Dendritic cell treated with granulocyte-macrophage colony-stimulating factor and Interleukin-4, amounts not matched to agents 40 ng/mL and 50 ng/mL, for 4 days (primary cell): Measurements from ENCODE around the gene CALN1.

Experiments used
- H3K27ac Mint-ChIP-seq: one replicate; pipeline ENCODE4 v1.8.0; 2022; ENCODE audit warnings: mild to moderate bottlenecking, mixed read lengths
- H3K27me3 Mint-ChIP-seq: one replicate; pipeline ENCODE4 v1.8.0; 2022; ENCODE audit warnings: mild to moderate bottlenecking, mixed read lengths
- H3K36me3 Mint-ChIP-seq: one replicate; pipeline ENCODE4 v1.8.0; 2022; ENCODE audit warnings: low read depth, mixed read lengths
- H3K4me1 Mint-ChIP-seq: one replicate; pipeline ENCODE4 v1.8.0; 2022; ENCODE audit warnings: low read depth, mixed read lengths
- H3K4me3 Mint-ChIP-seq: one replicate; pipeline ENCODE4 v1.8.0; 2022; ENCODE audit warnings: mild to moderate bottlenecking, moderate library complexity, mixed read lengths
- H3K9me3 Mint-ChIP-seq: one replicate; pipeline ENCODE4 v1.8.0; 2022; ENCODE audit warnings: mixed read lengths
- intact Hi-C: fragments of 100-400 bp; cut with micrococcal nuclease; formaldehyde crosslinking; loops from one replicate; pipeline ENCODE4 v1.15.0; 2022

The CALN1 gene

DNA sequence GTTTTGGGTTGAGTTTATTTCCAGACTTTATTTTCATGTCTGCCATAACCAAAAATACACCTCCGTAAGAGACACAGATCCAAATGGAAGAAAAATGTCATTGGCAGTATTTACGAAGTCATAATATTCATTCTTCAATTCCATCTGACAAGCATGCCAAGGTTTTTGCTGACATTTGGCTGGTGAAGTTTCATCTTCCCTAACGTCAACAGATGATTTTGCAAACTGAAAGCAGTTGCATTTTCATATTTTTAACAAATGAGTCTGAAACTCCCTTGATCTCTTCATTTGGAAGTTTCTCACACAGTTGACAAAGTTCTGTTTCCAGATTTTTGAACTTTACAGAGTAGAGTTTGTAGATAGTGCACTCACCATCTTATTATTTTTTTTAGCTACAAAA lies 114.5 kb downstream of the CALN1 start:
- Mint-ChIP-seq H3K36me3 (no peaks in the 10 kb centered on the region), H3K4me3 (no peak overlapping the region), H3K9me3 (no peaks in the 10 kb centered on the region), H3K4me1 (peaks cover 5% of the 10 kb centered on the region), H3K27ac (no peak overlapping the region), H3K27me3 (peaks cover 3% of the 10 kb centered on the region)
- intact Hi-C loops = no loop called here

DNA sequence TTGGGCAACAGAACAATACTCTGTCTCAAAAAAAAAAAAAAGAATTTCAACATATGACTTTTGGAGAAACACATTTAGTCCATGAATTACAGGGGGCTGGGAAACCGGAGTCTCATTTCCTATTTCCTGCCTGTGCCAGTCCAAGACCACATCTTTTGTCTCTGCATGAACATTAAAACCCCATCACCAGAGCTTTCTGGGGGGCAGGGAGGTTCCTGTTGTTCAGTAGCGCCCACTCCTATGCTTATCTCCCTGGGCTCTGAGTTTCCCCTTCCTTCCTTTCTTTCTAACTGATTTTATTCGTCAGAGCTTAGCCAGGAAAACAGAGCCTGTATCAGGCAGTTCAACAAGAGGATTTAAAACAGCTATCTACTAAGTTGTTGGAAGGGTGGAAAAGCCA lies 119.3 kb downstream of the CALN1 start:
- Mint-ChIP-seq H3K4me3 (no peak overlapping the region), H3K27ac (no peak overlapping the region), H3K36me3 (no peaks in the 10 kb centered on the region), H3K4me1 (peaks cover 5% of the 10 kb centered on the region), H3K27me3 (peaks cover 3% of the 10 kb centered on the region), H3K9me3 (peaks cover 8% of the 10 kb centered on the region)
- intact Hi-C loops = no loop called here

DNA sequence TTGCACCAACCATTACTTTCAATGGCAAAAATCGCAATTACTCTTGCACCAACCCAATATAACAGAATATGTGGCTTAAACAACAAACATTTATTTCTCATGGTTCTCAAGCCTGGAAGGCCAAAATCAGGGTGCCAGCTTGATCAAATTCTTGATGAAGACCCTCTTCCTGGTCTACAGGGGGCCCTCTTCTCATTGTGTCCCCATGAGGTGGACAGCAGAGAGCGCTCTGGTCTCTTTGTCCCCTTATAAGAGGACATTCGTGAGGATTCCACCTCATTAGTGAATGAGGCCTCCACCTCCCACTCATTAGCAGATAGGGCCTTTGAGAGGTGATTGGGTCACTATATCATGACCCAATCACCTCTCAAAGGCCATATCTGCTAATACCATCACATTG lies 120.0 kb downstream of the CALN1 start:
- Mint-ChIP-seq H3K27ac (no peak overlapping the region), H3K9me3 (peaks cover 8% of the 10 kb centered on the region), H3K4me3 (no peak overlapping the region), H3K27me3 (peaks cover 3% of the 10 kb centered on the region), H3K36me3 (no peaks in the 10 kb centered on the region), H3K4me1 (peaks cover 7% of the 10 kb centered on the region)
- intact Hi-C loops = no loop called here

- Mint-ChIP-seq H3K4me1 (peaks cover 17% of the 10 kb centered on the region), H3K27ac (no peak overlapping the region), H3K36me3 (no peaks in the 10 kb centered on the region), H3K27me3 (no peaks in the 10 kb centered on the region), H3K4me3 (no peak overlapping the region), H3K9me3 (peaks cover 7% of the 10 kb centered on the region)
- intact Hi-C loops = no loop called here
Measured at GRCh38 chr7:72286519-72286918, 125.6 kb downstream of the CALN1 start.

GRCh38 chr7:72283309-72283708 lies 128.8 kb downstream of the CALN1 start:
- H3K36me3 Mint-ChIP-seq = no peaks in the 10 kb centered on the region
- intact Hi-C loops = no loop called here
- H3K4me3 Mint-ChIP-seq = no peak overlapping the region
- no peaks in the 10 kb centered on the region for H3K9me3 Mint-ChIP-seq
- H3K4me1 Mint-ChIP-seq = peaks cover 17% of the 10 kb centered on the region
- no peak overlapping the region for H3K27ac Mint-ChIP-seq
- H3K27me3 Mint-ChIP-seq = no peaks in the 10 kb centered on the region

DNA sequence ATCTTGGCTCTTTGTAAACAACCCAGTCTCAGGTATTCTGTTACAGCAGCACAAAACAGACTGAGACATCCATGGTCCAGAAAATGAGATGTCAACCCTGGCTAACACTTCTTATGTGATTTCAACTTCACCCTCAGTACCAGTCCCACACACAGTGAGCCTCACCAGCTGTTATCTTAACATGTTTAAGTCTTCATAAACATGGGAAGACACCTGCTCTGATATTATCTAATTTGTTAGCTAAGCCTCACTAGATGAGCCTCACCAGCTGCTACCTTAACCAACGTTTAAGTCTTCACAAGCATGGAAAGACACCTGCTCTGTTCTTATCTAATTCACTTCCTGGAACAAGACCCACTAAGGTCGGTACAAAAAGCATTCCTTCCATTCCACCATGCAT lies 130.8 kb downstream of the CALN1 start:
- peaks cover 7% of the 10 kb centered on the region for H3K4me1 Mint-ChIP-seq
- intact Hi-C loops = no loop called here
- H3K9me3 Mint-ChIP-seq = peaks cover 15% of the 10 kb centered on the region
- no peaks in the 10 kb centered on the region for H3K36me3 Mint-ChIP-seq
- no peaks in the 10 kb centered on the region for H3K27me3 Mint-ChIP-seq
- H3K27ac Mint-ChIP-seq = no peak overlapping the region
- H3K4me3 Mint-ChIP-seq = no peak overlapping the region

GRCh38 chr7:72279203-72279602 lies 132.9 kb downstream of the CALN1 start:
- H3K27ac Mint-ChIP-seq = no peak overlapping the region
- no peaks in the 10 kb centered on the region for H3K4me1 Mint-ChIP-seq
- no peak overlapping the region for H3K4me3 Mint-ChIP-seq
- H3K36me3 Mint-ChIP-seq = no peaks in the 10 kb centered on the region
- no peaks in the 10 kb centered on the region for H3K27me3 Mint-ChIP-seq
- intact Hi-C loops = no loop called here
- peaks cover 20% of the 10 kb centered on the region for H3K9me3 Mint-ChIP-seq

GRCh38 chr7:72278550-72278949 lies 133.6 kb downstream of the CALN1 start:
- no peaks in the 10 kb centered on the region for H3K27me3 Mint-ChIP-seq
- no peak overlapping the region for H3K4me3 Mint-ChIP-seq
- H3K9me3 Mint-ChIP-seq = peaks cover 20% of the 10 kb centered on the region
- H3K27ac Mint-ChIP-seq = no peak overlapping the region
- H3K4me1 Mint-ChIP-seq = no peaks in the 10 kb centered on the region
- no peaks in the 10 kb centered on the region for H3K36me3 Mint-ChIP-seq
- intact Hi-C loops = no loop called here

DNA sequence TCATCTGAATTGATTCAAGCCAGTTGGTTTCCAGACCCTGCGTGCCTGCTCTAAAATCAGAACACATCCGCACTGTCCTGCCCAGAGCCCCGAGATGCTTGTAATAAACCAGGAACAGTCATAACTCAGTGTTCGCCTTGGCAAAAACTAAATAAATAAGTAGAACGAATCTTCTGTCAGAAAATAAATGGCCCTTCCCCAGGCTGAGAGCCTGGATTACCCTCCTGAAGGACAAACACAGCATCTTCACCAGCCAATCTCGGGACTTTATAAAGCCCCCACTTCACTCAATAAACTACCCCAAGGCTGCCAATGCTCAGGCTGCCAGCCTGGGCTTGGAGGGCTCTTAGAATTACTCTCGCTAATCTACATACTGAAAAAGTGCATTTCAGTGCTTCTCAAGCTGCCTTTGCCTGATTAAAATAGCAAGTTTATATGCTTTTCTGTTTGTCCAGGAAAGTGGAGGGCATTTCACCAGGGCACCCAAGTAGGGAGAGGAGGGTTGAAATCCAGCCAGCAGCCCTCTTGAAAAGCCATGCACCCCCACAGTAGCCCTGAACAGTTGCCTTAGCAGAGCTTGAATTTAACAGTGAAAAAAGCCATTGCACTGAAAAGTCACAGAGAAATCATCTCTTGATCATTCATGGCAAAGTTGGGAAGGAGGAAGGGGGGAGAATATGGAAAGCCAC lies 136.6 kb downstream of the CALN1 start:
- peaks cover 26% of the 10 kb centered on the region for H3K9me3 Mint-ChIP-seq
- no peak overlapping the region for H3K27ac Mint-ChIP-seq
- H3K4me1 Mint-ChIP-seq = no peaks in the 10 kb centered on the region
- no peak overlapping the region for H3K4me3 Mint-ChIP-seq
- intact Hi-C loops = no loop called here
- H3K36me3 Mint-ChIP-seq = no peaks in the 10 kb centered on the region
- no peaks in the 10 kb centered on the region for H3K27me3 Mint-ChIP-seq

- no peaks in the 10 kb centered on the region for H3K4me1 Mint-ChIP-seq
- peaks cover 34% of the 10 kb centered on the region for H3K9me3 Mint-ChIP-seq
- H3K4me3 Mint-ChIP-seq = no peak overlapping the region
- H3K36me3 Mint-ChIP-seq = no peaks in the 10 kb centered on the region
- H3K27me3 Mint-ChIP-seq = no peaks in the 10 kb centered on the region
- no peak overlapping the region for H3K27ac Mint-ChIP-seq
- intact Hi-C loops = no loop called here
Measured at GRCh38 chr7:72272479-72272878, 139.7 kb downstream of the CALN1 start.

DNA sequence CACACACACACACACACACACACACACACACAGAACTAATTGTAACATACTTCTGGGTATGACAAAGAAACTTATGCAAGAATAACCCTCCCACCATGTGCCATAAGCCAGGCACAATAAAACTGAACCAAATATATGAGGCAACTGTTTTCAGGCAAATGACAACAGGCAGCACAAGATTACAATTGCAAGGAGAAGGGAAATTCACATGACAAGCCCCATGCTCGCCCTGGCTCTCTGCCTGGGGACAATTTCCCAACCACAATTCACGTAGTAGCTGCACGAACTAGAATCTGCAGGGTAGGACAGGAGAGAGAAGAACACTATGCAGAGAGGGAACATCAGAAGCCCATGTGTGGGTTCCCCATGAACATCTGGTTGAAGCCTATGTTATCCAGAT lies 143.3 kb downstream of the CALN1 start:
- Mint-ChIP-seq H3K27ac (no peak overlapping the region), H3K27me3 (no peaks in the 10 kb centered on the region)

DNA sequence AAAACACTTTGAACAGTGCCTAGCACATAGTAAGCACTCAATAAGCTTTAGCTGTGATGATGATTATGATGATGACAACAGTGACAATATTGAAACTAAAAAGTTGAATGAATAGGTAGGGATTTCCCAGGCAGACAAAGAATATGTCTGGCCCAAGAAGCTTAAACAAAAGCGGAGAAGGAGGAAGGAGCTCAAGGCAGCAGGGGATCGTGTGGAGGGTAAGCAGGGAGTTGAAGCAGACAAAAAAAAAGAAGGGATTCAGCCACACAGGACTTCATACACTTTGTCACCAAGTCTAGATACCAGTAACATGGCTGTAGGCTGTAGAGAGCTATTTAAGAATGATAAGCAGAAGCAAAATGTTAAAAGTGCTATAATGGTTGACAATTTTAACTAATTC lies 144.0 kb downstream of the CALN1 start:
- H3K9me3 Mint-ChIP-seq = peaks cover 17% of the 10 kb centered on the region
- H3K27ac Mint-ChIP-seq = no peak overlapping the region
- no peaks in the 10 kb centered on the region for H3K4me1 Mint-ChIP-seq
- no peaks in the 10 kb centered on the region for H3K36me3 Mint-ChIP-seq
- intact Hi-C loops = no loop called here
- no peak overlapping the region for H3K4me3 Mint-ChIP-seq
- H3K27me3 Mint-ChIP-seq = no peaks in the 10 kb centered on the region

More for the DNA sequence above, 143.3 kb downstream of the CALN1 start:
- Mint-ChIP-seq H3K9me3 (peaks cover 17% of the 10 kb centered on the region), H3K36me3 (no peaks in the 10 kb centered on the region), H3K4me3 (no peak overlapping the region), H3K4me1 (no peaks in the 10 kb centered on the region)
- intact Hi-C loops = no loop called here

GRCh38 chr7:72267291-72267800 lies 144.8 kb downstream of the CALN1 start:
- Mint-ChIP-seq H3K27me3 (no peaks in the 10 kb centered on the region), H3K36me3 (no peaks in the 10 kb centered on the region)

GRCh38 chr7:72266771-72267170 lies 145.4 kb downstream of the CALN1 start:
- intact Hi-C loops = no loop called here
- Mint-ChIP-seq H3K27me3 (no peaks in the 10 kb centered on the region), H3K27ac (no peak overlapping the region), H3K4me1 (no peaks in the 10 kb centered on the region), H3K36me3 (no peaks in the 10 kb centered on the region), H3K9me3 (peaks cover 17% of the 10 kb centered on the region), H3K4me3 (no peak overlapping the region)

More at GRCh38 chr7:72267291-72267800, 144.8 kb downstream of the CALN1 start:
- Mint-ChIP-seq H3K4me3 (no peak overlapping the region), H3K4me1 (no peaks in the 10 kb centered on the region), H3K27ac (no peak overlapping the region), H3K9me3 (peaks cover 17% of the 10 kb centered on the region)
- intact Hi-C loops = no loop called here
